ENCODE data around the gene TLX2. TPM values are rescaled to one million over a fixed set of nuclear protein-coding genes. Genes with fewer than 3 reads are reported as not detected.
A peak's percentile ranks its signal among the peaks of the same experiment; 100 is the strongest.

Gene TLX2
- total and polyA plus RNA-seq, 2 of the 13 experiments (the other 11 are each of a cell fraction or from before 2014, with no cell fraction given), result 0.05 to 0.20 TPM

DNA sequence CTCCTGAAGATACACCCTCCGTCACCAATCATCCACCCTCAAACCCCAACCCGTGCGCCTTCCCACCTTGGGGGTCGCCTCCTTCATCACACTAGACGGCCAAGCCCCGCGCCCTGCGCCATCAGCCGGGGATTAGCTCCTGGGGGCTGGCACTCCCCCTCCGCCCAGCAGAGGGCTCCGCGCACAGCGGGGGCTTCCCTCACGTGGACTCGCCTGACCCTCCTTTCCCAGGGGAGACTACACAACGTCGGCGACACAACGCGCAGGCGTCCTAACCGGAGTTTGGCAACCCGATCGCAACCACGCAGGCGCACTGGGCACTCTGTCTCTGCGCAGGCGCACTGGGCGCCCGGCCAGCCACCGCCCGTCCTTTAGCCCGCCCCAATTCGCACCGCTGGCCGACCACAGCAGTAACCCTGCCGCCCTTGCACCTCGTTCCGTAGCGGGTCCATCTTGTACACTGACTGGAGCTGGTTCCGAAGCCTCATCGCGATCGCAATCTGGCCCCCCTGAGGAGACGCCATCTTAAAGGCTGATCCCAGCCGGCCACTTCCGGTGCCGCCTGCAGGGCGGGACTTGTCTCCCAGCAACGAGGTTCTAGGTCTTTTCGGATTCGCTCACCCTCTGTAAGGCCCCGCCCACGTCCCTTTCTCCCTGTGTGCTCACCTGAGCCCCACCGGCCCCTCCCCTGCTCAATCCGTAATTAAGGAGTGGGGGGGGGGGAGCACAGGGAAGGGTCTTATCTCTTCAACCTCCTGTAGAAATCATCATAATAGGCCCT lies 6.9 kb upstream of the TLX2 start, which contains the start of gene PCGF1 (continued):
- TF ChIP-seq RCOR2 (CRISPR knock-in tag; IDR thresholded peaks at IDR 0.05) (no peak), KAT8 (CRISPR knock-in tag; IDR thresholded peaks at IDR 0.05) (peak; percentile 94), ZNF251 (CRISPR knock-in tag; IDR thresholded peaks at IDR 0.05) (no peak; the same call in 1 of the 2 replicates), ZFP90 (CRISPR knock-in tag; IDR thresholded peaks at IDR 0.05; ENCODE audit: borderline replicate concordance) (peak; percentile 97), GATA4 (IDR thresholded peaks at IDR 0.05; ENCODE audit: borderline replicate concordance, low read depth) (no peak), HDAC2 (CRISPR knock-in tag; IDR thresholded peaks at IDR 0.05) (peak; percentile 74), ZNF431 (CRISPR knock-in tag; IDR thresholded peaks at IDR 0.05; ENCODE audit: borderline replicate concordance, low read depth) (no peak; the same call in 1 of the 2 replicates), MEIS1 (CRISPR knock-in tag; IDR thresholded peaks at IDR 0.05; ENCODE audit: borderline replicate concordance) (no peak; the same call in none of the 2 replicates), ARNT2 (CRISPR knock-in tag; IDR thresholded peaks at IDR 0.05; ENCODE audit: low read depth) (peak; percentile 84), IKZF1 (IDR thresholded peaks at IDR 0.05) (no peak), MAF1 (CRISPR knock-in tag; IDR thresholded peaks at IDR 0.05; ENCODE audit: borderline replicate concordance) (peak; percentile 89; the same call in 1 of the 2 replicates), ZNF841 (CRISPR knock-in tag; IDR thresholded peaks at IDR 0.05; ENCODE audit: borderline replicate concordance) (no peak), KLF11 (CRISPR knock-in tag; IDR thresholded peaks at IDR 0.05) (0 out of 2 replicates have a peak, but pooled peaks have one; percentile 65), MTF2 (CRISPR knock-in tag; IDR thresholded peaks at IDR 0.05; ENCODE audit: borderline replicate concordance) (0 out of 2 replicates have a peak, but pooled peaks have one; percentile 6), ZSCAN30 (CRISPR knock-in tag; IDR thresholded peaks at IDR 0.05) (no peak; the same call in 1 of the 2 replicates)
- TF ChIP-seq, protein P1, sequence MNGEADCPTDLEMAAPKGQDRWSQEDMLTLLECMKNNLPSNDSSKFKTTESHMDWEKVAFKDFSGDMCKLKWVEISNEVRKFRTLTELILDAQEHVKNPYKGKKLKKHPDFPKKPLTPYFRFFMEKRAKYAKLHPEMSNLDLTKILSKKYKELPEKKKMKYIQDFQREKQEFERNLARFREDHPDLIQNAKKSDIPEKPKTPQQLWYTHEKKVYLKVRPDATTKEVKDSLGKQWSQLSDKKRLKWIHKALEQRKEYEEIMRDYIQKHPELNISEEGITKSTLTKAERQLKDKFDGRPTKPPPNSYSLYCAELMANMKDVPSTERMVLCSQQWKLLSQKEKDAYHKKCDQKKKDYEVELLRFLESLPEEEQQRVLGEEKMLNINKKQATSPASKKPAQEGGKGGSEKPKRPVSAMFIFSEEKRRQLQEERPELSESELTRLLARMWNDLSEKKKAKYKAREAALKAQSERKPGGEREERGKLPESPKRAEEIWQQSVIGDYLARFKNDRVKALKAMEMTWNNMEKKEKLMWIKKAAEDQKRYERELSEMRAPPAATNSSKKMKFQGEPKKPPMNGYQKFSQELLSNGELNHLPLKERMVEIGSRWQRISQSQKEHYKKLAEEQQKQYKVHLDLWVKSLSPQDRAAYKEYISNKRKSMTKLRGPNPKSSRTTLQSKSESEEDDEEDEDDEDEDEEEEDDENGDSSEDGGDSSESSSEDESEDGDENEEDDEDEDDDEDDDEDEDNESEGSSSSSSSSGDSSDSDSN (CRISPR knock-in tag; IDR thresholded peaks at IDR 0.05), result peak; percentile 43; the same call in 1 of the 2 replicates
- TF ChIP-seq, protein P2, sequence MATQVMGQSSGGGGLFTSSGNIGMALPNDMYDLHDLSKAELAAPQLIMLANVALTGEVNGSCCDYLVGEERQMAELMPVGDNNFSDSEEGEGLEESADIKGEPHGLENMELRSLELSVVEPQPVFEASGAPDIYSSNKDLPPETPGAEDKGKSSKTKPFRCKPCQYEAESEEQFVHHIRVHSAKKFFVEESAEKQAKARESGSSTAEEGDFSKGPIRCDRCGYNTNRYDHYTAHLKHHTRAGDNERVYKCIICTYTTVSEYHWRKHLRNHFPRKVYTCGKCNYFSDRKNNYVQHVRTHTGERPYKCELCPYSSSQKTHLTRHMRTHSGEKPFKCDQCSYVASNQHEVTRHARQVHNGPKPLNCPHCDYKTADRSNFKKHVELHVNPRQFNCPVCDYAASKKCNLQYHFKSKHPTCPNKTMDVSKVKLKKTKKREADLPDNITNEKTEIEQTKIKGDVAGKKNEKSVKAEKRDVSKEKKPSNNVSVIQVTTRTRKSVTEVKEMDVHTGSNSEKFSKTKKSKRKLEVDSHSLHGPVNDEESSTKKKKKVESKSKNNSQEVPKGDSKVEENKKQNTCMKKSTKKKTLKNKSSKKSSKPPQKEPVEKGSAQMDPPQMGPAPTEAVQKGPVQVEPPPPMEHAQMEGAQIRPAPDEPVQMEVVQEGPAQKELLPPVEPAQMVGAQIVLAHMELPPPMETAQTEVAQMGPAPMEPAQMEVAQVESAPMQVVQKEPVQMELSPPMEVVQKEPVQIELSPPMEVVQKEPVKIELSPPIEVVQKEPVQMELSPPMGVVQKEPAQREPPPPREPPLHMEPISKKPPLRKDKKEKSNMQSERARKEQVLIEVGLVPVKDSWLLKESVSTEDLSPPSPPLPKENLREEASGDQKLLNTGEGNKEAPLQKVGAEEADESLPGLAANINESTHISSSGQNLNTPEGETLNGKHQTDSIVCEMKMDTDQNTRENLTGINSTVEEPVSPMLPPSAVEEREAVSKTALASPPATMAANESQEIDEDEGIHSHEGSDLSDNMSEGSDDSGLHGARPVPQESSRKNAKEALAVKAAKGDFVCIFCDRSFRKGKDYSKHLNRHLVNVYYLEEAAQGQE (IDR thresholded peaks at IDR 0.05; ENCODE audit: borderline replicate concordance in 1 of 2, low read depth in 1 of 2, low read length in 2 of 2), result peak in 1 of 2 experiments; percentile 28; a peak in 1 of 4 replicates
- TF ChIP-seq, protein P3, sequence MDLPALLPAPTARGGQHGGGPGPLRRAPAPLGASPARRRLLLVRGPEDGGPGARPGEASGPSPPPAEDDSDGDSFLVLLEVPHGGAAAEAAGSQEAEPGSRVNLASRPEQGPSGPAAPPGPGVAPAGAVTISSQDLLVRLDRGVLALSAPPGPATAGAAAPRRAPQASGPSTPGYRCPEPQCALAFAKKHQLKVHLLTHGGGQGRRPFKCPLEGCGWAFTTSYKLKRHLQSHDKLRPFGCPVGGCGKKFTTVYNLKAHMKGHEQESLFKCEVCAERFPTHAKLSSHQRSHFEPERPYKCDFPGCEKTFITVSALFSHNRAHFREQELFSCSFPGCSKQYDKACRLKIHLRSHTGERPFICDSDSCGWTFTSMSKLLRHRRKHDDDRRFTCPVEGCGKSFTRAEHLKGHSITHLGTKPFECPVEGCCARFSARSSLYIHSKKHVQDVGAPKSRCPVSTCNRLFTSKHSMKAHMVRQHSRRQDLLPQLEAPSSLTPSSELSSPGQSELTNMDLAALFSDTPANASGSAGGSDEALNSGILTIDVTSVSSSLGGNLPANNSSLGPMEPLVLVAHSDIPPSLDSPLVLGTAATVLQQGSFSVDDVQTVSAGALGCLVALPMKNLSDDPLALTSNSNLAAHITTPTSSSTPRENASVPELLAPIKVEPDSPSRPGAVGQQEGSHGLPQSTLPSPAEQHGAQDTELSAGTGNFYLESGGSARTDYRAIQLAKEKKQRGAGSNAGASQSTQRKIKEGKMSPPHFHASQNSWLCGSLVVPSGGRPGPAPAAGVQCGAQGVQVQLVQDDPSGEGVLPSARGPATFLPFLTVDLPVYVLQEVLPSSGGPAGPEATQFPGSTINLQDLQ (CRISPR knock-in tag; IDR thresholded peaks at IDR 0.05), result no peak
- TF ChIP-seq, protein P4, sequence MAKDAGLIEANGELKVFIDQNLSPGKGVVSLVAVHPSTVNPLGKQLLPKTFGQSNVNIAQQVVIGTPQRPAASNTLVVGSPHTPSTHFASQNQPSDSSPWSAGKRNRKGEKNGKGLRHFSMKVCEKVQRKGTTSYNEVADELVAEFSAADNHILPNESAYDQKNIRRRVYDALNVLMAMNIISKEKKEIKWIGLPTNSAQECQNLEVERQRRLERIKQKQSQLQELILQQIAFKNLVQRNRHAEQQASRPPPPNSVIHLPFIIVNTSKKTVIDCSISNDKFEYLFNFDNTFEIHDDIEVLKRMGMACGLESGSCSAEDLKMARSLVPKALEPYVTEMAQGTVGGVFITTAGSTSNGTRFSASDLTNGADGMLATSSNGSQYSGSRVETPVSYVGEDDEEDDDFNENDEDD (CRISPR knock-in tag; IDR thresholded peaks at IDR 0.05; ENCODE audit: borderline replicate concordance), result peak; percentile 79

Data from HepG2 (cell line).